H1 (cell line): ENCODE results near the gene TMED8. TPM values are rescaled to one million over a fixed set of nuclear protein-coding genes. Genes with fewer than 3 reads are reported as not detected.
A peak's percentile ranks its signal among the peaks of the same experiment; 100 is the strongest.
"Not testable (repeated sequence)": the region's sequence is repeated elsewhere in the genome, so short reads cannot be mapped to it uniquely, and the experiment has no call there.

Experiments used
- CTCF ChIA-PET: fragments of 300-600 bp; sonication (Branson Sonifier 250); formaldehyde crosslinking; loops from one replicate; lab custom pipeline; 2021; ENCODE audit not compliant: partially characterized antibody; lab: Charles Lee
- POLR2A ChIA-PET: fragments of 300-600 bp; sonication (Branson Sonifier 250); formaldehyde crosslinking; loops from one replicate; lab custom pipeline; 2021; ENCODE audit warnings: inconsistent platforms; ENCODE audit not compliant: partially characterized antibody; lab: Charles Lee
- DNase-seq, 2 experiments: peaks; one replicate each; pipeline versions ENCODE4 v3.0.0 to v3.0.0-alpha.2; 2010 to 2022; ENCODE audit warnings: low spot score in 2 of 2, low read depth in 1 of 2, mixed read lengths in 1 of 2
- FAIRE-seq: peaks from 2 replicates; lab custom pipeline; 2011; peaks lifted over from hg19 to GRCh38; lab: Jason Lieb, UNC
- H2AFZ ChIP-seq: 2 replicates; pipeline ENCODE4 v1.8.1; 2012; ENCODE audit warnings: low read length, inconsistent platforms
- H2AK5ac ChIP-seq: 2 replicates; pipeline ENCODE4 v1.6.1; 2013; ENCODE audit warnings: low read depth, low read length
- H2BK120ac ChIP-seq: replicated peaks from 2 replicates; pipeline ENCODE3; 2013; ENCODE audit warnings: low read depth, low read length, inconsistent platforms
- H2BK12ac ChIP-seq: 2 replicates; pipeline ENCODE4 v1.6.1; 2013; ENCODE audit warnings: low read depth, low read length
- H2BK15ac ChIP-seq: 2 replicates; pipeline ENCODE4 v1.6.1; 2013; ENCODE audit warnings: low read length
- H2BK20ac ChIP-seq: 2 replicates; pipeline ENCODE4 v1.6.1; 2013; ENCODE audit warnings: low read length
- H2BK5ac ChIP-seq: 2 replicates; pipeline ENCODE4 v1.6.1; 2013; ENCODE audit warnings: low read depth, low read length
- H3K14ac ChIP-seq: 2 replicates; pipeline ENCODE4 v1.6.1; 2013; ENCODE audit warnings: inconsistent platforms; ENCODE audit not compliant: insufficient read length
- H3K18ac ChIP-seq: 2 replicates; pipeline ENCODE4 v1.6.1; 2013; ENCODE audit warnings: low read length; ENCODE audit errors: extremely low read depth
- H3K23ac ChIP-seq: 2 replicates; pipeline ENCODE4 v1.6.1; 2013; ENCODE audit warnings: inconsistent platforms; ENCODE audit not compliant: insufficient read length
- H3K23me2 ChIP-seq: 2 replicates; pipeline ENCODE4 v1.6.1; 2013; ENCODE audit warnings: low read depth, low read length
- H3K27ac ChIP-seq: 2 replicates; pipeline ENCODE4 v1.6.1; 2011; ENCODE audit warnings: low read depth, low read length, inconsistent platforms
- H3K27me3 ChIP-seq, 4 experiments: replicated peaks in 1 of 4; 1 replicate in 1 of 4; 2 replicates in 3 of 4; pipeline versions ENCODE4 v1.6.1 to v1.8.1; 2011 to 2013; ENCODE audit warnings: low read length in 3 of 4, mild to moderate bottlenecking in 3 of 4, inconsistent platforms in 2 of 4, mixed read lengths in 2 of 4, moderate library complexity in 1 of 4; ENCODE audit not compliant: control insufficient read depth in 3 of 4, insufficient read depth in 3 of 4; ENCODE audit errors: extremely low read depth in 1 of 4
- H3K36me3 ChIP-seq, 4 experiments: 2 replicates each; pipeline versions ENCODE4 v1.6.1 to v1.8.1; 2011 to 2013; ENCODE audit warnings: mild to moderate bottlenecking in 4 of 4, low read length in 3 of 4, moderate library complexity in 2 of 4, control low read depth in 1 of 4, inconsistent platforms in 1 of 4; ENCODE audit not compliant: insufficient read depth in 4 of 4, control insufficient read depth in 2 of 4
- H3K4ac ChIP-seq: replicated peaks from 2 replicates; pipeline ENCODE3; 2013; ENCODE audit warnings: low read length, low read depth, mixed read lengths, inconsistent platforms; ENCODE audit not compliant: insufficient read length
- H3K4me1 ChIP-seq, 4 experiments: replicated peaks in 1 of 4; 1 replicate in 1 of 4; 2 replicates in 3 of 4; pipeline versions ENCODE4 v1.6.1 to v1.8.1; 2011 to 2013; ENCODE audit warnings: low read length in 3 of 4, inconsistent platforms in 2 of 4, mixed read lengths in 1 of 4; ENCODE audit not compliant: insufficient read depth in 4 of 4, control insufficient read depth in 3 of 4
- H3K4me2 ChIP-seq, 2 experiments: 2 replicates each; pipeline versions ENCODE4 v1.6.1 to v1.8.1; 2011 to 2013; ENCODE audit warnings: low read depth in 2 of 2, low read length in 2 of 2, control low read depth in 1 of 2, inconsistent platforms in 1 of 2, mild to moderate bottlenecking in 1 of 2; ENCODE audit not compliant: insufficient read depth in 1 of 2
- H3K4me3 ChIP-seq, 4 experiments: fragments of 200-600, 300-600 bp in 1 of 4; sonication (generic), shearing (Covaris generic), sonication (Bioruptor Twin) in 1 of 4; 2 replicates each; pipeline versions ENCODE4 v1.5.1 to v1.8.1; 2011 to 2016; ENCODE audit warnings: low read length in 4 of 4, low read depth in 3 of 4, control low read depth in 2 of 4, inconsistent platforms in 2 of 4, mild to moderate bottlenecking in 2 of 4, mixed read lengths in 1 of 4, moderate library complexity in 1 of 4; ENCODE audit not compliant: insufficient read depth in 2 of 4; ENCODE audit errors: extremely low read depth in 1 of 4
- H3K56ac ChIP-seq: replicated peaks from 2 replicates; pipeline ENCODE3; 2013; ENCODE audit warnings: low read depth, mild to moderate bottlenecking, mixed read lengths, low read length, inconsistent platforms; ENCODE audit not compliant: insufficient read length
- H3K79me1 ChIP-seq: 2 replicates; pipeline ENCODE4 v1.6.1; 2013; ENCODE audit warnings: low read depth, low read length, control low read depth
- H3K79me2 ChIP-seq, 2 experiments: 2 replicates each; pipeline versions ENCODE4 v1.6.1 to v1.8.1; 2012 to 2013; ENCODE audit warnings: low read length in 2 of 2, mild to moderate bottlenecking in 2 of 2, inconsistent platforms in 1 of 2; ENCODE audit not compliant: insufficient read depth in 2 of 2, control insufficient read depth in 1 of 2
- H3K9ac ChIP-seq, 4 experiments: replicated peaks in 1 of 4; 1 replicate in 1 of 4; 2 replicates in 3 of 4; pipeline versions ENCODE4 v1.6.1 to v1.8.1; 2011 to 2013; ENCODE audit warnings: low read depth in 3 of 4, low read length in 3 of 4, control low read depth in 2 of 4, mild to moderate bottlenecking in 2 of 4, moderate library complexity in 2 of 4, inconsistent platforms in 1 of 4; ENCODE audit errors: extremely low read depth in 1 of 4
- H3K9me3 ChIP-seq, 2 experiments: 2 replicates each; pipeline versions ENCODE4 v1.6.1 to v1.8.1; 2012 to 2013; ENCODE audit warnings: mild to moderate bottlenecking in 2 of 2, moderate library complexity in 2 of 2, control low read depth in 1 of 2, inconsistent platforms in 1 of 2, low read depth in 1 of 2, low read length in 1 of 2, mixed read lengths in 1 of 2; ENCODE audit not compliant: insufficient read depth in 2 of 2
- H4K20me1 ChIP-seq, 2 experiments: replicated peaks in 1 of 2; 2 replicates each; pipeline versions ENCODE3 to v1.8.1; 2011 to 2013; ENCODE audit warnings: inconsistent platforms in 2 of 2, low read length in 2 of 2, mild to moderate bottlenecking in 1 of 2; ENCODE audit not compliant: insufficient read depth in 2 of 2, control insufficient read depth in 1 of 2
- H4K5ac ChIP-seq: 2 replicates; pipeline ENCODE4 v1.6.1; 2013; ENCODE audit warnings: low read length, low read depth, mixed read lengths, inconsistent platforms; ENCODE audit not compliant: insufficient read length
- H4K8ac ChIP-seq: 2 replicates; pipeline ENCODE4 v1.8.0; 2013; ENCODE audit warnings: mild to moderate bottlenecking, moderate library complexity, low read length, inconsistent platforms; ENCODE audit not compliant: insufficient read depth; ENCODE audit errors: extremely low read depth
- H4K91ac ChIP-seq: replicated peaks from 2 replicates; pipeline ENCODE3; 2013; ENCODE audit warnings: low read length, mixed read lengths, inconsistent platforms; ENCODE audit not compliant: insufficient read length
- KDM1A ChIP-seq: fragments of 200-600, 300-600 bp; sonication (generic); IDR thresholded peaks from 2 replicates; pipeline ENCODE4 v1.7.1; 2016; ENCODE audit warnings: mild to moderate bottlenecking, low read length, borderline replicate concordance
- WGBS, 2 experiments: shearing (Covaris generic) in 1 of 2; methylation state at CpG; one replicate each; pipeline versions ENCODE4 v1.1.6 to v1.1.7; 2013 to 2015; ENCODE audit warnings: low lambda C conversion rate in 2 of 2, mixed read lengths in 2 of 2, inconsistent platforms in 1 of 2, low coverage in 1 of 2, missing lambda C conversion rate in 1 of 2; ENCODE audit not compliant: insufficient replicate concordance in 2 of 2, insufficient coverage in 1 of 2, insufficient read length in 1 of 2; ENCODE audit errors: extremely low coverage in 1 of 2, missing lambda C conversion rate in 1 of 2; 5-methylcytosine and 5-hydroxymethylcytosine counted together
- polyA plus RNA-seq, 7 experiments: library from polyadenylated mRNA; depleted of rRNA in 3 of 7; stranded (reverse) in 5 of 7; unstranded in 2 of 7; fragments of >200 nt in 5 of 7; fragments of 200-250 nt in 2 of 7; gene quantifications; 1 replicate in 5 of 7; 2 replicates in 1 of 7; 4 replicates in 1 of 7; pipeline versions ENCODE4 v1.2.1 to v1.2.3, GENCODE V29; 2011 to 2013; ENCODE audit warnings: missing spikeins in 2 of 7, mixed read lengths in 2 of 7
- total RNA-seq: library from RNA; stranded (reverse); fragmentation: NEBNext Ultra II Directional; extraction: Animal tissue kit (Norgen Biotek cat#: 25700); gene quantifications from 2 replicates; pipeline ENCODE4 v1.2.1, GENCODE V29; 2021

The TMED8 gene
- total and polyA plus RNA-seq, 2 of the 8 experiments (the other 6 are each of a cell fraction or from before 2014, with no cell fraction given): 5.5 to 13.4 TPM

DNA sequence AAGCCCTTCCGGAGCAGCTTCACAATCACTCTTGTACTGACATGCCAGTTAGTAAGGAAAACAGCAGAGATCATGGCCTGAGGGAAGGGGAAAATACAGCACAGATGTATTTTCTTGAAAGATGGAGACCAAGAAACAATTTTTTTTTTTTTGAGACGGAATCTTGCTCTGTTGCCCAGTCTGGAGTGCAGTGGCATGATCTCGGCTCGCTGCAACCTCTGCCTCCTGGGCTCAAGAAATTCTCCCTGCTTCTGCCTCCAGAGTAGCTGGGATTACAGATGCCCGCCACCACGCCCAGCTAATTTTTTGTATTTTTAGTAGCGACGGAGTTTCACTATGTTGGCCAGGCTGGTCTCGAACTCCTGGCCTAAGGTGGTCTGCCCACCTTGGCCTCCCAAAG is 39.6 kb downstream of the TMED8 start:
- CTCF ChIA-PET: interaction anchor here (0.6 to 3.1 kb wide), 5 partner anchors 11 to 192 kb away, joined by 4 to 15 read pairs (median 6); no protein-coding TSS in a partner anchor
- 91% methylated on average over 9 of the region's 9 CpGs; no CpG with 5 or more reads in 1 of the 2 experiments for WGBS, 2 experiments

More for the DNA sequence above, 39.6 kb downstream of the TMED8 start:
- not testable (repeated sequence) for H3K9ac ChIP-seq, H3K23ac ChIP-seq, H2AK5ac ChIP-seq, H3K9me3 ChIP-seq, H3K14ac ChIP-seq, H3K36me3 ChIP-seq, H2BK5ac ChIP-seq, H2BK120ac ChIP-seq, FAIRE-seq, H3K4me3 ChIP-seq, H2AFZ ChIP-seq, H3K56ac ChIP-seq, H4K20me1 ChIP-seq, DNase-seq, H3K23me2 ChIP-seq, H3K79me2 ChIP-seq, H3K79me1 ChIP-seq, H3K27me3 ChIP-seq, H2BK15ac ChIP-seq, H4K8ac ChIP-seq
- TF ChIP-seq KDM1A: peak; percentile 17; the same call in 1 of the 2 replicates
- Histone ChIP-seq H2BK20ac (peak overlapping the region; percentile 27; the same call in 1 of the 2 replicates), H3K4me2 (peak overlapping the region; percentile 36 to 42; a peak in 2 of 4 replicates), H3K18ac (peak overlapping the region; percentile 33; the same call in 1 of the 2 replicates), H3K27ac (peak overlapping the region; percentile 36), H4K5ac (peak overlapping the region; percentile 85), H3K4me1 (peaks cover 3 to 15% (median 5%) of the 10 kb centered on the region in 4 experiments; a peak in 6 of 7 replicates), H2BK12ac (0 out of 2 replicates have a peak overlapping the region, but pooled peaks have one; percentile 2), H3K4ac (peak overlapping the region; percentile 92), H4K91ac (peak overlapping the region; percentile 92)
- POLR2A ChIA-PET: interaction anchor here (0.6 to 2.5 kb wide), 6 partner anchors 8 to 293 kb away, joined by 3 to 12 read pairs (median 3); partner anchors contain the start of genes GSTZ1 and POMT2
